Fibroblast of skin of right biceps (primary cell): ENCODE data around the gene LCN10.
A peak's percentile ranks its signal among the peaks of the same experiment; 100 is the strongest.
"Not testable (repeated sequence)": the region's sequence is repeated elsewhere in the genome, so short reads cannot be mapped to it uniquely, and the experiment has no call there.

ENCODE experiments used
- DNase-seq: peaks from one replicate; pipeline ENCODE4 v3.0.0-alpha.2; 2013

The LCN10 gene

GRCh38 chr9:136718345-136719194 is 24.2 kb downstream of the LCN10 start:
- DNase-seq = no peak

GRCh38 chr9:136717399-136717798 is 25.3 kb downstream of the LCN10 start:
- no peak for DNase-seq

- DNase-seq = no peak
Observed at GRCh38 chr9:136714893-136715274, 27.9 kb downstream of the LCN10 start.

- no peak for DNase-seq
Observed at GRCh38 chr9:136714096-136714892, 28.4 kb downstream of the LCN10 start.

- no peak for DNase-seq
Observed at GRCh38 chr9:136713550-136713949, 29.2 kb downstream of the LCN10 start.

- no peak for DNase-seq
Observed at GRCh38 chr9:136712690-136713544, 29.8 kb downstream of the LCN10 start.

- no peak for DNase-seq
Observed at GRCh38 chr9:136711751-136712689, 30.7 kb downstream of the LCN10 start, which contains the start of gene DIPK1B. Gene DIPK1B (plus strand): TSS chr9:136712572. CDS start chr9:136712666, 94 bp downstream.

- peak; percentile 46 for DNase-seq
Observed at GRCh38 chr9:136711219-136711648, 31.5 kb downstream of the LCN10 start.

- DNase-seq = no peak
Observed at GRCh38 chr9:136710543-136710942, 32.2 kb downstream of the LCN10 start.

GRCh38 chr9:136709454-136710109 is 33.2 kb downstream of the LCN10 start:
- no peak for DNase-seq

- DNase-seq = no peak
Observed at GRCh38 chr9:136707849-136708517, 34.8 kb downstream of the LCN10 start.

GRCh38 chr9:136707011-136707410 is 35.7 kb downstream of the LCN10 start:
- DNase-seq = no peak

- DNase-seq = no peak
Observed at GRCh38 chr9:136705564-136705963, 37.2 kb downstream of the LCN10 start.

GRCh38 chr9:136704741-136705140 is 38.0 kb downstream of the LCN10 start:
- not testable (repeated sequence) for DNase-seq

- no peak for DNase-seq
Observed at GRCh38 chr9:136703276-136703860, 39.4 kb downstream of the LCN10 start.

- no peak for DNase-seq
Observed at GRCh38 chr9:136701668-136702053, 41.1 kb downstream of the LCN10 start.

GRCh38 chr9:136700959-136701667 is 41.6 kb downstream of the LCN10 start:
- no peak for DNase-seq

GRCh38 chr9:136700304-136700703 is 42.4 kb downstream of the LCN10 start:
- DNase-seq = peak; percentile 57

- DNase-seq = no peak
Observed at GRCh38 chr9:136698635-136699246, 44.0 kb downstream of the LCN10 start.
